Lung (tissue), 12 donors: ENCODE data around the gene KRT23. TPM values are rescaled to one million over a fixed set of nuclear protein-coding genes. Genes with fewer than 3 reads are reported as not detected.
A peak's percentile ranks its signal among the peaks of the same experiment; 100 is the strongest.

Experiments used
- ATAC-seq: fragments of 200-7000 bp; cut with Tn5 transposase; one replicate; pipeline ENCODE4 v1.9.1; 2020; ENCODE audit warnings: moderate number of reproducible peaks; ENCODE audit not compliant: insufficient read depth, low FRiP score
- DNase-seq, 3 donors: peaks; one replicate each; pipeline ENCODE4 v3.0.0-alpha.2; 2013 to 2017
- H3K27ac ChIP-seq, 2 donors: one replicate each; pipeline ENCODE4 v1.5.1; 2013; ENCODE audit warnings: mild to moderate bottlenecking in 2 of 2, moderate library complexity in 2 of 2, control low read depth in 1 of 2, inconsistent platforms in 1 of 2, low read depth in 1 of 2, low read length in 1 of 2
- H3K27me3 ChIP-seq, 3 donors: one replicate each; pipeline ENCODE4 v1.5.1; 2013; ENCODE audit warnings: low read length in 2 of 3; ENCODE audit not compliant: control insufficient read depth in 3 of 3, insufficient read depth in 3 of 3
- H3K36me3 ChIP-seq, 4 donors: one replicate each; pipeline ENCODE4 v1.5.1; 2013; ENCODE audit warnings: low read length in 4 of 4, mild to moderate bottlenecking in 1 of 4, moderate library complexity in 1 of 4; ENCODE audit not compliant: control insufficient read depth in 4 of 4, insufficient read depth in 4 of 4
- H3K4me1 ChIP-seq, 5 donors: one replicate each; pipeline ENCODE4 v1.5.1; 2013; ENCODE audit warnings: low read length in 5 of 5, mild to moderate bottlenecking in 2 of 5, moderate library complexity in 1 of 5; ENCODE audit not compliant: control insufficient read depth in 5 of 5, insufficient read depth in 5 of 5
- H3K4me3 ChIP-seq: one replicate; pipeline ENCODE4 v1.5.1; 2013; ENCODE audit warnings: mild to moderate bottlenecking, control low read depth, moderate library complexity
- H3K9ac ChIP-seq, 2 donors: one replicate each; pipeline ENCODE4 v1.5.1; 2013; ENCODE audit warnings: low read length in 2 of 2, control low read depth in 1 of 2; ENCODE audit not compliant: insufficient read depth in 1 of 2
- H3K9me3 ChIP-seq, 4 donors: one replicate each; pipeline ENCODE4 v1.5.1; 2013; ENCODE audit warnings: low read length in 3 of 4, mild to moderate bottlenecking in 1 of 4, moderate library complexity in 1 of 4; ENCODE audit not compliant: control insufficient read depth in 4 of 4, insufficient read depth in 3 of 4
- CTCF ChIP-seq: IDR thresholded peaks from 2 replicates; pipeline ENCODE4 v1.5.1; 2012; ENCODE audit warnings: mild to moderate bottlenecking; ENCODE audit errors: control extremely low read depth, extremely low read depth
- WGBS, 2 donors: extraction: QIAGEN DNeasy Blood & Tissue Kit; methylation state at CpG; one replicate each; pipeline ENCODE4 v1.1.7; 2013; 5-methylcytosine and 5-hydroxymethylcytosine counted together
- polyA plus RNA-seq, 2 donors: library from polyadenylated mRNA; stranded (reverse); fragments of 200-250 nt; gene quantifications; one replicate each; pipeline ENCODE4 v1.2.1, GENCODE V29; 2013
- total RNA-seq, 2 donors: library from RNA; depleted of rRNA in 1 of 2; stranded (reverse); fragments of >200 nt in 1 of 2; gene quantifications; one replicate each; pipeline ENCODE4 v1.2.1, GENCODE V29; 2014 to 2021
- donor health status: control.
- donor health status: control.
- donor health status: Bipolar disorder and iron deficiency.
- donor health status: healthy.
- donor health status: DM: yes; HTN: yes; CAD: no.

KRT23 gene
- total and polyA plus RNA-seq, 4 donors, result 1.3 to 9.4 (median 2.0) TPM

GRCh38 chr17:40950176-40950575, 12.7 kb upstream of the KRT23 start:
- TF ChIP-seq CTCF, result no peak
- no peaks in the 10 kb centered on the region for H3K9me3 ChIP-seq
- H3K27ac ChIP-seq, result no peak overlapping the region
- H3K36me3 ChIP-seq, result no peaks in the 10 kb centered on the region
- peaks cover 0 to 8% (median 0%) of the 10 kb centered on the region in 5 donors for H3K4me1 ChIP-seq
- WGBS, 2 donors, result 76 to 79% methylated on average over 7 of the region's 7 CpGs
- H3K27me3 ChIP-seq, result peaks cover 0 to 22% (median 11%) of the 10 kb centered on the region in 3 donors
- ATAC-seq, result no peak
- H3K9ac ChIP-seq, result no peak overlapping the region
- no peak for DNase-seq
- H3K4me3 ChIP-seq, result no peak overlapping the region

GRCh38 chr17:40949418-40949817, 12.0 kb upstream of the KRT23 start:
- DNase-seq (peak; percentile 43 to 74 (median 56)), ATAC-seq (no peak)
- Histone ChIP-seq H3K27me3 (peaks cover 0 to 19% (median 11%) of the 10 kb centered on the region in 3 donors), H3K4me3 (no peak overlapping the region), H3K9ac (no peak overlapping the region), H3K27ac (no peak overlapping the region), H3K36me3 (no peaks in the 10 kb centered on the region), H3K4me1 (peaks cover 0 to 8% (median 0%) of the 10 kb centered on the region in 5 donors), H3K9me3 (no peaks in the 10 kb centered on the region)
- WGBS, 2 donors, result 32 to 43% methylated on average over 10 of the region's 10 CpGs
- no peak for TF ChIP-seq CTCF

- Histone ChIP-seq H3K4me3 (no peak overlapping the region), H3K27me3 (peaks cover 0 to 17% (median 11%) of the 10 kb centered on the region in 3 donors), H3K36me3 (no peaks in the 10 kb centered on the region), H3K9ac (no peak overlapping the region), H3K4me1 (peaks cover 0 to 8% (median 0%) of the 10 kb centered on the region in 5 donors), H3K27ac (no peak overlapping the region), H3K9me3 (no peaks in the 10 kb centered on the region)
- TF ChIP-seq CTCF, result no peak
- WGBS, 2 donors, result 70 to 88% methylated on average over 2 of the region's 2 CpGs
- no peak for ATAC-seq
- DNase-seq, result no peak
Observed at GRCh38 chr17:40947929-40948328, 10.5 kb upstream of the KRT23 start.

- WGBS, 2 donors, result 82 to 86% methylated on average over 6 of the region's 6 CpGs
- Histone ChIP-seq H3K4me1 (peaks cover 0 to 6% (median 0%) of the 10 kb centered on the region in 5 donors), H3K9ac (no peak overlapping the region), H3K27me3 (peaks cover 0 to 14% (median 11%) of the 10 kb centered on the region in 3 donors), H3K36me3 (no peaks in the 10 kb centered on the region), H3K4me3 (no peak overlapping the region), H3K9me3 (no peaks in the 10 kb centered on the region), H3K27ac (no peak overlapping the region)
- ATAC-seq (no peak), DNase-seq (no peak)
- no peak for TF ChIP-seq CTCF
Observed at GRCh38 chr17:40945414-40945813, 8.0 kb upstream of the KRT23 start.
